ENCODE results near the gene LTC4S. TPM values are rescaled to one million over a fixed set of nuclear protein-coding genes. Genes with fewer than 3 reads are reported as not detected.
A peak's percentile ranks its signal among the peaks of the same experiment; 100 is the strongest.

The LTC4S gene
- total and polyA plus RNA-seq, 9 of the 15 experiments (the other 6 are each of a cell fraction or from before 2014, with no cell fraction given), result 0.17 to 0.77 (median 0.75) TPM; not detected in 6

GRCh38 chr5:179820127-179820482 is 26.3 kb downstream of the LTC4S start (continued):
- no peak for TF ChIP-seq ID3 (CRISPR knock-in tag; IDR thresholded peaks at IDR 0.05)
- TF ChIP-seq ID3 (tag; IDR thresholded peaks at IDR 0.05), result peak; percentile 33; the same call in 1 of the 2 replicates
- no peak for TF ChIP-seq ZFP36 (IDR thresholded peaks at IDR 0.05; ENCODE audit: low read depth, low read length, partially characterized antibody)
- no peak for TF ChIP-seq CTCF (IDR thresholded peaks at IDR 0.05 in 2 of 3, conservative IDR thresholded peaks at IDR 0.05 in 1 of 3; ENCODE audit: insufficient read depth in 2 of 3, low read depth in 1 of 3, low read length in 3 of 3)
- TF ChIP-seq YBX1 (IDR thresholded peaks at IDR 0.05), result no peak
- TF ChIP-seq ZNF384 (IDR thresholded peaks at IDR 0.05; ENCODE audit: low read depth, low read length), result no peak
- no peak for TF ChIP-seq ATF6 (CRISPR knock-in tag; IDR thresholded peaks at IDR 0.05)
- no peak; a peak in 1 of 4 replicates for TF ChIP-seq SIN3A (IDR thresholded peaks at IDR 0.05; ENCODE audit: borderline replicate concordance in 2 of 2, control insufficient read depth in 1 of 2, low read depth in 2 of 2, low read length in 2 of 2)
- no peak for TF ChIP-seq POLR2AphosphoS2 (IDR thresholded peaks at IDR 0.05; ENCODE audit: low read length)
- 0 out of 2 replicates have a peak, but pooled peaks have one; percentile 26 for TF ChIP-seq ZBTB9 (CRISPR knock-in tag; IDR thresholded peaks at IDR 0.05)
- TF ChIP-seq RERE (CRISPR knock-in tag; IDR thresholded peaks at IDR 0.05; ENCODE audit: borderline replicate concordance), result no peak
- no peak for TF ChIP-seq ETS2 (tag; IDR thresholded peaks at IDR 0.05; ENCODE audit: borderline replicate concordance, poor library complexity, severe bottlenecking)
- TF ChIP-seq MECOM (CRISPR knock-in tag; IDR thresholded peaks at IDR 0.05), result 0 out of 2 replicates have a peak, but pooled peaks have one; percentile 57
- TF ChIP-seq PTTG1 (tag; IDR thresholded peaks at IDR 0.05; ENCODE audit: low read depth), result 0 out of 2 replicates have a peak, but pooled peaks have one; percentile 39

Measured in K562 (cell line).